ENCODE results near the gene TRIM14.

DNA sequence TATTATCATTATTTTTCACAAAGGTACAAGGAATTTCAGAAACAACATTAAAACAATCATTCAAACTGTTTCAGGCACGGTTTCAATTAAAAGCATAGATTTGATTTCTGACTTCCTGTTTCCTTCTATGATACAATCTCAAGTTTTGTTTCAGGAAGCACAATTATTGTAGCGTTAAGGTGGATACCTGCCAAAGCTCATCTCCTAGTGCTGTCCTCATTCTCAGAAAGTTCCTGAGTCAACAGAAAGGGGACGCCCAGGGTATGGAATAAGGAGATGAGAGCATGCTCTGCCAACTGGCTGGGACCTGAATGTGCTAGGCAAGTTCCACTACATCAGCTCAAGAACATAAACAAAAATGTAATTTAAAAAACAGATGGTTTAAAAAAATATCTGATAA lies 2.0 kb upstream of the TRIM14 start:
- TF ChIP-seq, protein P1, sequence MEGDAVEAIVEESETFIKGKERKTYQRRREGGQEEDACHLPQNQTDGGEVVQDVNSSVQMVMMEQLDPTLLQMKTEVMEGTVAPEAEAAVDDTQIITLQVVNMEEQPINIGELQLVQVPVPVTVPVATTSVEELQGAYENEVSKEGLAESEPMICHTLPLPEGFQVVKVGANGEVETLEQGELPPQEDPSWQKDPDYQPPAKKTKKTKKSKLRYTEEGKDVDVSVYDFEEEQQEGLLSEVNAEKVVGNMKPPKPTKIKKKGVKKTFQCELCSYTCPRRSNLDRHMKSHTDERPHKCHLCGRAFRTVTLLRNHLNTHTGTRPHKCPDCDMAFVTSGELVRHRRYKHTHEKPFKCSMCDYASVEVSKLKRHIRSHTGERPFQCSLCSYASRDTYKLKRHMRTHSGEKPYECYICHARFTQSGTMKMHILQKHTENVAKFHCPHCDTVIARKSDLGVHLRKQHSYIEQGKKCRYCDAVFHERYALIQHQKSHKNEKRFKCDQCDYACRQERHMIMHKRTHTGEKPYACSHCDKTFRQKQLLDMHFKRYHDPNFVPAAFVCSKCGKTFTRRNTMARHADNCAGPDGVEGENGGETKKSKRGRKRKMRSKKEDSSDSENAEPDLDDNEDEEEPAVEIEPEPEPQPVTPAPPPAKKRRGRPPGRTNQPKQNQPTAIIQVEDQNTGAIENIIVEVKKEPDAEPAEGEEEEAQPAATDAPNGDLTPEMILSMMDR (IDR thresholded peaks at IDR 0.05): no peak
- no peak for TF ChIP-seq POLR2A (IDR thresholded peaks at IDR 0.05)

Measured in right lobe of liver (tissue), 4 donors.